GM12892 (cell line): Measurements from ENCODE around the gene RAB33B.

Experiments
- POLR2A ChIP-seq: IDR thresholded peaks from 2 replicates; pipeline ENCODE4 v1.6.1; 2011; ENCODE audit warnings: low read depth, low read length, control low read depth
- POLR2AphosphoS5 ChIP-seq: IDR thresholded peaks from 2 replicates; pipeline ENCODE4 v1.6.1; 2011; ENCODE audit warnings: low read depth, low read length, control low read depth
- TAF1 ChIP-seq: IDR thresholded peaks from 2 replicates; pipeline ENCODE4 v1.6.1; 2011; ENCODE audit warnings: low read depth, mild to moderate bottlenecking, control low read depth, low read length, borderline replicate concordance

GRCh38 chr4:139451997-139452396 is 1.9 kb upstream of the RAB33B start:
- no peak for TF ChIP-seq POLR2A
- TF ChIP-seq POLR2AphosphoS5, result no peak
- TF ChIP-seq TAF1, result no peak
